LNCAP (cell line): ENCODE results near the gene CCDC127.

ENCODE experiments used
- TF ChIP-seq, protein P1 (sequence below): fragments of 450-650 bp; IDR thresholded peaks from 2 replicates; pipeline ENCODE4 v1.5.1; 2017; ENCODE audit warnings: mild to moderate bottlenecking

CCDC127 gene

GRCh38 chr5:173392-174290 is 44.3 kb downstream of the CCDC127 start:
- TF ChIP-seq, protein P1, sequence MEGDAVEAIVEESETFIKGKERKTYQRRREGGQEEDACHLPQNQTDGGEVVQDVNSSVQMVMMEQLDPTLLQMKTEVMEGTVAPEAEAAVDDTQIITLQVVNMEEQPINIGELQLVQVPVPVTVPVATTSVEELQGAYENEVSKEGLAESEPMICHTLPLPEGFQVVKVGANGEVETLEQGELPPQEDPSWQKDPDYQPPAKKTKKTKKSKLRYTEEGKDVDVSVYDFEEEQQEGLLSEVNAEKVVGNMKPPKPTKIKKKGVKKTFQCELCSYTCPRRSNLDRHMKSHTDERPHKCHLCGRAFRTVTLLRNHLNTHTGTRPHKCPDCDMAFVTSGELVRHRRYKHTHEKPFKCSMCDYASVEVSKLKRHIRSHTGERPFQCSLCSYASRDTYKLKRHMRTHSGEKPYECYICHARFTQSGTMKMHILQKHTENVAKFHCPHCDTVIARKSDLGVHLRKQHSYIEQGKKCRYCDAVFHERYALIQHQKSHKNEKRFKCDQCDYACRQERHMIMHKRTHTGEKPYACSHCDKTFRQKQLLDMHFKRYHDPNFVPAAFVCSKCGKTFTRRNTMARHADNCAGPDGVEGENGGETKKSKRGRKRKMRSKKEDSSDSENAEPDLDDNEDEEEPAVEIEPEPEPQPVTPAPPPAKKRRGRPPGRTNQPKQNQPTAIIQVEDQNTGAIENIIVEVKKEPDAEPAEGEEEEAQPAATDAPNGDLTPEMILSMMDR: no peak

- TF ChIP-seq, protein P1: no peak
These were observed 45.1 kb downstream of the CCDC127 start for GRCh38 chr5:172841-173251.

DNA sequence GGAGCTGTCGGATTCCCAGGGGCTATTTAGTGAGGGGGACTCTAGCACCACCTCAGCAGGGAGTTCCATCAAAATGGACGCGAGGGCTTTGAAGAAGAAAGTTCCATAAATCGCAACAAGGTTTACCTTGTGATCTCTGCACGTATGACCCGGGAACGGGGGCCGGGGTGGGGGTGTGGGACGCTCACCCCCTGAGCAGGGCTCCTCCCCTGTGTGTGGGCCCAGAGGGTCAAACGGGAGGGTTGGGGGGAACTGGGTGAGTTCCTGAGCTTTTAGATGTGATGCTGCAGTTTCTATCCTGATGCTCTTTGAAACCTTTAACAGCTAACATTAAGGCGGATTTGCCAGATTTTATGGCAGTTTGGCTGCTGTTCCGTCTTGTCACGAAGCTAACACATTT is 45.5 kb downstream of the CCDC127 start:
- TF ChIP-seq, protein P1: no peak

DNA sequence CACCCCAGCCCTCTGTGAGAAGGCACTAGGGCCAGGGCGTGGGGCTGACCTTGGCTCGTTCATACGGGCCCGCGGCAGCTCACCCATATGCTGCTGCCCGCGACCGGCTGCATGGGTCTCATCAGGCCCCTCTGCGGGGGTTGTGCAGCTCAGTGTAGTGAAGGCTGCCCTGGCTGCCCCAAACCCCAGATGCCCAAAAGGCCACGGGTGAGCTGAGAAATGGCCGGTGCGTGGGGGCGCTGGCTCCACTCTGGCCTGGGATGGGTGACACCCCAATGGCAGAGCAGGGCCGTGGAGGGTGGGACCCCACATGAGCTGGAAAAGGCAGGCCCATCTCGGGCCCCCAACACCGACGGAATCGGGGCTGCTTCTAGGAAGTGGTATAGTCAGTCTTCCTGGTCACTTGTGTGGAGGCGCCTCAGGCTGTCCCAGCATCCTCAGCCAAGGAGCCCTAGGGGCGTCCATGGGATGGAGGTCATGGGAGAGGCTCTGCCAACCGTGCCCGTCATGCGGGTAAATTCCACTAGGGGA is 46.1 kb downstream of the CCDC127 start:
- TF ChIP-seq, protein P1: no peak

- TF ChIP-seq, protein P1: no peak
These were observed 46.8 kb downstream of the CCDC127 start for GRCh38 chr5:170971-171800.

DNA sequence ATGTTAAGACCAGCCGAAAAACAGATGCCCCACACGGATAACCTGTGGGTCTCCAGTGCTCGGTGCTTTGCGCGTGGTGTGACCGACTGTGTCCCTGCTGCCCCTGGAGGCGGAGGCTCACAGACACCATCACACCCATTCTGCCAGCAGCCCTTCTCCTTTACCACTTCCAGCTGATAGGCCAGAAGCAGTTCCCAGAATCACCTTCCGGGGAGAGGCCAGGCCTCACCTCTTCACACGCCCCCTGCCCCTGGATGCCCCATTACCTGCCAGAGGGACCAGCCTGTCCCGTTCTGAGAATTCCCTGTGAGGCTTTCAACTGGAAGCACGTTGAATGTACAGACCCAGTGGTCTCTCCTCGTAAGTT is 48.2 kb downstream of the CCDC127 start:
- TF ChIP-seq, protein P1: no peak

- TF ChIP-seq, protein P1: no peak
These were observed 48.8 kb downstream of the CCDC127 start for GRCh38 chr5:169071-169727.
